Measurements from ENCODE around the gene PHGDH.
A peak's percentile ranks its signal among the peaks of the same experiment; 100 is the strongest.
"Not testable (repeated sequence)": the region's sequence is repeated elsewhere in the genome, so short reads cannot be mapped to it uniquely, and the experiment has no call there.

The PHGDH gene

GRCh38 chr1:119779869-119780356 lies 68.2 kb downstream of the PHGDH start:
- Histone ChIP-seq H3K4me3 (ENCODE audit: low read depth, low read length) (peak overlapping the region; percentile 23; the same call in 1 of the 2 replicates), H3K27me3 (peaks cover 10% of the 10 kb centered on the region), H3K4me1 (no peaks in the 10 kb centered on the region), H3K9me3 (no peaks in the 10 kb centered on the region), H3K36me3 (no peaks in the 10 kb centered on the region)
- no peak for DNase-seq
- no peak for TF ChIP-seq CTCF (IDR thresholded peaks at IDR 0.05; ENCODE audit: low read depth, low read length)

GRCh38 chr1:119781434-119782210 lies 69.9 kb downstream of the PHGDH start:
- Histone ChIP-seq H3K36me3 (no peaks in the 10 kb centered on the region), H3K27me3 (peaks cover 8% of the 10 kb centered on the region), H3K9me3 (no peaks in the 10 kb centered on the region), H3K4me3 (ENCODE audit: low read depth, low read length) (no peak overlapping the region), H3K4me1 (no peaks in the 10 kb centered on the region)
- no peak for DNase-seq
- TF ChIP-seq CTCF (IDR thresholded peaks at IDR 0.05; ENCODE audit: low read depth, low read length) = no peak

GRCh38 chr1:119782631-119783325 lies 71.0 kb downstream of the PHGDH start:
- TF ChIP-seq CTCF (IDR thresholded peaks at IDR 0.05; ENCODE audit: low read depth, low read length) = no peak
- H3K36me3 ChIP-seq = no peaks in the 10 kb centered on the region
- H3K9me3 ChIP-seq = no peaks in the 10 kb centered on the region
- no peaks in the 10 kb centered on the region for H3K4me1 ChIP-seq
- peaks cover 8% of the 10 kb centered on the region for H3K27me3 ChIP-seq
- DNase-seq = no peak
- H3K4me3 ChIP-seq (ENCODE audit: low read depth, low read length) = no peak overlapping the region

- DNase-seq = no peak
- Histone ChIP-seq H3K4me3 (ENCODE audit: low read depth, low read length) (no peak overlapping the region), H3K27me3 (peaks cover 10% of the 10 kb centered on the region), H3K36me3 (no peaks in the 10 kb centered on the region), H3K9me3 (no peaks in the 10 kb centered on the region), H3K4me1 (no peaks in the 10 kb centered on the region)
- no peak for TF ChIP-seq CTCF (IDR thresholded peaks at IDR 0.05; ENCODE audit: low read depth, low read length)
Measured at GRCh38 chr1:119783354-119784185, 71.8 kb downstream of the PHGDH start.

GRCh38 chr1:119784191-119784781 lies 72.6 kb downstream of the PHGDH start:
- DNase-seq = no peak
- no peak for TF ChIP-seq CTCF (IDR thresholded peaks at IDR 0.05; ENCODE audit: low read depth, low read length)
- Histone ChIP-seq H3K4me1 (no peaks in the 10 kb centered on the region), H3K36me3 (no peaks in the 10 kb centered on the region), H3K27me3 (peaks cover 10% of the 10 kb centered on the region), H3K4me3 (ENCODE audit: low read depth, low read length) (no peak overlapping the region), H3K9me3 (no peaks in the 10 kb centered on the region)

GRCh38 chr1:119786046-119786445 lies 74.3 kb downstream of the PHGDH start:
- H3K4me3 ChIP-seq (ENCODE audit: low read depth, low read length); H3K36me3 ChIP-seq; DNase-seq; H3K4me1 ChIP-seq; H3K9me3 ChIP-seq: not testable (repeated sequence)
- H3K27me3 ChIP-seq = peaks cover 10% of the 10 kb centered on the region

- not testable (repeated sequence) for H3K4me3 ChIP-seq (ENCODE audit: low read depth, low read length); H3K27me3 ChIP-seq; H3K4me1 ChIP-seq; H3K36me3 ChIP-seq; DNase-seq; H3K9me3 ChIP-seq
Measured at GRCh38 chr1:119786473-119787050, 74.8 kb downstream of the PHGDH start.

Measured in BE2C (cell line).